ENCODE measurements around the gene TMEM222.

TMEM222 gene

GRCh38 chr1:27297903-27298302 is 24.1 kb upstream of the TMEM222 start:
- Histone ChIP-seq H3K27ac (ENCODE audit: low read depth, low read length) (no peak overlapping the region), H3K9me3 (ENCODE audit: insufficient read depth, low read depth, low read length) (no peaks in the 10 kb centered on the region), H3K36me3 (ENCODE audit: insufficient read depth, low read length) (peaks cover 21% of the 10 kb centered on the region), H3K9ac (ENCODE audit: low read depth, low read length) (no peak overlapping the region), H3K4me1 (ENCODE audit: insufficient read depth, low read length) (peaks cover 37% of the 10 kb centered on the region), H3K27me3 (ENCODE audit: insufficient read depth, low read length) (no peaks in the 10 kb centered on the region), H3K4me3 (ENCODE audit: low read length) (no peak overlapping the region)
- WGBS: 93% methylated on average over 3 of the region's 3 CpGs

DNA sequence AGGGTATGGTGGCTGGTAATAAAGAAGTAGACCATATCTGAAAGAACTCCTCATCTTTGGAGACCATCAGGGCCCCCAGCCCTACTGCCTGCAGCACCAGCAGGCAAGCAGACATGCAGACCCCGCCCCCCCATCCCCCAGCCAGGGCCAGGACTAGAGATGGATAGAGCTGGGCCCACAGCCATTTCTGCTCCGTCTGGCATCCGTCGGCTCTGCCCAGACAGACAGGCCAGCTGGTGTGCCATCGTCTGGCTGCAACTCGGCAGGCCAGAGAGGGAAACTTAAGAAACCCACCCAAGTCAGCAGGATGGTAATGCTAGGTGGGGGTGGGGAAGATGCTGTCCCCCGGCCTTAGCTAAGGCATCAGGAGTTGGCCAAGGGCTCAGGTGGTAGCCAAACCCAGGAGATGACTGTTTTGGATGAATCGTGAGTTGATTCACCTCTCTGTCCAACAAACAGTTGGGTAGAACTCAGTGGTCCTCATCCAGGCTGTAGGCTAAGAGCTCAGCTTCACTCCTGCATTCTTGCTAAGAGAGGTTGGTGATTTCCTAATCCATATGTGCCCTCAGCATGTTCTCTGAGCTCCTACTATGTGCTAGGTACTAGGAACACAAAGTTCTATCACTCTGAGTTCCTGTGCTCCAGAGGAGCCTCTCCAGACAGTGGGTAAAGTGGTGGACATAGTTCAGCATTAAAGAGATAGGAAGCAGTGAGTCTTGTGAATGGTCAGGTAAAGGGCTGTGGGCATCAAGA is 23.2 kb upstream of the TMEM222 start:
- Histone ChIP-seq H3K4me3 (ENCODE audit: low read length) (no peak overlapping the region), H3K9ac (ENCODE audit: low read depth, low read length) (peak overlapping the region; percentile 10; the same call in 1 of the 2 replicates), H3K27me3 (ENCODE audit: insufficient read depth, low read length) (no peaks in the 10 kb centered on the region), H3K27ac (ENCODE audit: low read depth, low read length) (peak overlapping the region; percentile 74), H3K9me3 (ENCODE audit: insufficient read depth, low read depth, low read length) (no peaks in the 10 kb centered on the region), H3K36me3 (ENCODE audit: insufficient read depth, low read length) (peaks cover 16% of the 10 kb centered on the region), H3K4me1 (ENCODE audit: insufficient read depth, low read length) (peaks cover 37% of the 10 kb centered on the region)
- 88% methylated on average over 8 of the region's 8 CpGs for WGBS

GRCh38 chr1:27299385-27300271 is 22.3 kb upstream of the TMEM222 start:
- Histone ChIP-seq H3K36me3 (ENCODE audit: insufficient read depth, low read length) (peaks cover 8% of the 10 kb centered on the region), H3K9me3 (ENCODE audit: insufficient read depth, low read depth, low read length) (no peaks in the 10 kb centered on the region), H3K4me3 (ENCODE audit: low read length) (no peak overlapping the region), H3K27ac (ENCODE audit: low read depth, low read length) (peak overlapping the region; percentile 74), H3K4me1 (ENCODE audit: insufficient read depth, low read length) (peaks cover 37% of the 10 kb centered on the region), H3K27me3 (ENCODE audit: insufficient read depth, low read length) (no peaks in the 10 kb centered on the region), H3K9ac (ENCODE audit: low read depth, low read length) (peak overlapping the region; percentile 43; the same call in 1 of the 2 replicates)
- WGBS: 56% methylated on average over 14 of the region's 14 CpGs

DNA sequence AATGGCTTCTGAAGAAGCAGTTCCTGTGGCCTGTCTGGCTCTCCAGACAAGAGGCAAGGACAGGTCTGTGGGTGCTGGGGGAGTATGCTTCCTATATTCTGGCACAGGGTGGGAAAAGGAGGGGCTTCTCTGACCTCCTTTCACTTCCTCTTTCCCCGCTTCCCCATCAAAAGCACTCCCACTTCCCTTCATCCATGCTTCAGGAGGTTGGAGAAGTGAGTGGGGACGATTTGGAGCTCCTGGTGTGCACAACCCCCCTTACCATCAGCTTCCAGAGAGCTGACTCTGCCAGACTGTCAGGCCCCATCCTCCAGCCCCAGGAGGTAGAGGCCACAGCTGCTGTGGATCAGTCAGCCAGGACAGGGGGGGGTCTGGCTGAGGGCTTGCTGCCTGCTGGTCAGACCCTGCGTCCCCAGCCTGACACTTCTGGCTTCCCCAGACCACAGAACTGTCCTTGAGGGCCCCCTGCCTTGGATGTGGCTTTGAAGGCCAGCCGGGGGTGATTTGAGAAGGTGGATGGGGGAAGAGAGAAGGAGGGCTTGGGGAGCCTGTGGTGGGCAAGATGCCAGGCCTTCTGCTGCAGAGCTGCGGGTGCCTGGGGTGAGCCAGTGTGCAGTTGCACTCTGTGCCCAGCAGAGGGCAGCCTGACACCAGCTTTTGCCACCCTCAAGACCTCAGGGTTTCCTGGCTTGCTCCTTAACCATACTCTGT is 21.5 kb upstream of the TMEM222 start:
- H3K36me3 ChIP-seq (ENCODE audit: insufficient read depth, low read length): peaks cover 7% of the 10 kb centered on the region
- H3K9ac ChIP-seq (ENCODE audit: low read depth, low read length): peak overlapping the region; percentile 7; the same call in 1 of the 2 replicates
- H3K27me3 ChIP-seq (ENCODE audit: insufficient read depth, low read length): no peaks in the 10 kb centered on the region
- H3K4me3 ChIP-seq (ENCODE audit: low read length): no peak overlapping the region
- H3K4me1 ChIP-seq (ENCODE audit: insufficient read depth, low read length): peaks cover 37% of the 10 kb centered on the region
- WGBS: 31% methylated on average over 3 of the region's 5 CpGs
- peak overlapping the region; percentile 74 for H3K27ac ChIP-seq (ENCODE audit: low read depth, low read length)
- H3K9me3 ChIP-seq (ENCODE audit: insufficient read depth, low read depth, low read length): no peaks in the 10 kb centered on the region

- no peak overlapping the region for H3K9ac ChIP-seq (ENCODE audit: low read depth, low read length)
- peaks cover 37% of the 10 kb centered on the region for H3K4me1 ChIP-seq (ENCODE audit: insufficient read depth, low read length)
- peaks cover 7% of the 10 kb centered on the region for H3K36me3 ChIP-seq (ENCODE audit: insufficient read depth, low read length)
- 51% methylated on average over 8 of the region's 8 CpGs for WGBS
- H3K27ac ChIP-seq (ENCODE audit: low read depth, low read length): 0 out of 2 replicates have a peak overlapping the region, but pooled peaks have one; percentile 0
- H3K4me3 ChIP-seq (ENCODE audit: low read length): no peak overlapping the region
- no peaks in the 10 kb centered on the region for H3K9me3 ChIP-seq (ENCODE audit: insufficient read depth, low read depth, low read length)
- no peaks in the 10 kb centered on the region for H3K27me3 ChIP-seq (ENCODE audit: insufficient read depth, low read length)
These were observed 20.9 kb upstream of the TMEM222 start for GRCh38 chr1:27301052-27301422.

DNA sequence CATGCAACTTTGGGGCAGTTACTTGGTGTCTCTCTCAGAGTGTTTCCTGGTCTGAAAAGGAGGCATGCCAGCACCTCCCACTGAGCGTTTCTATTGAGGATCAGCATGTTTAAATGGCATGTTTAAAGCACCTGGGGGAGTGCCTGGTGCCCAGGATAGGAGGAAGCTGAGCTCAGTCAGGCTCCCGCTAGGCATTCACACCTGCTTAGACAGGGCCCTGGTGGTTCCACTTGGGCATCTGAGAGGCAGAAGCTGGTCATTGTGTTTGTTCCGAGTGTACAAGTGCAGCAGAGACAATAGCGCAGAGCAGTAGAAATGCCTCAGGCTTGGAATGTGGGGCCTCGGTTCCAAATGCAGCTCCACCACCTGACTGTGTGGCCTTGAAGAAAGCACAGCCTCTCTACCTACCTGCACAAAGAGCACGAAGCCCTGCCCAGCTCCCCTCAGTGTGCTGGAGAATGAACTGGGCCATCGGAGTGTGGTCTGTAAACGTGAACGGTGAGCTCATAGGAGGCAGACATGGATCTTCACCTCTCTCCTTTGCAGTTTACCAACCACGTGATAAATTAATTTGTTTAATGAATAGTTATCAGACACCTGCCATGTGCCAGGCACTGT is 20.3 kb upstream of the TMEM222 start:
- Histone ChIP-seq H3K4me3 (ENCODE audit: low read length) (no peak overlapping the region), H3K9me3 (ENCODE audit: insufficient read depth, low read depth, low read length) (no peaks in the 10 kb centered on the region), H3K36me3 (ENCODE audit: insufficient read depth, low read length) (peaks cover 7% of the 10 kb centered on the region), H3K9ac (ENCODE audit: low read depth, low read length) (peak overlapping the region; percentile 3; the same call in 1 of the 2 replicates), H3K27me3 (ENCODE audit: insufficient read depth, low read length) (no peaks in the 10 kb centered on the region), H3K27ac (ENCODE audit: low read depth, low read length) (no peak overlapping the region), H3K4me1 (ENCODE audit: insufficient read depth, low read length) (peaks cover 40% of the 10 kb centered on the region)
- WGBS: 80% methylated on average over 10 of the region's 10 CpGs

- Histone ChIP-seq H3K4me3 (ENCODE audit: low read length) (no peak overlapping the region), H3K9me3 (ENCODE audit: insufficient read depth, low read depth, low read length) (no peaks in the 10 kb centered on the region), H3K9ac (ENCODE audit: low read depth, low read length) (no peak overlapping the region), H3K36me3 (ENCODE audit: insufficient read depth, low read length) (peaks cover 4% of the 10 kb centered on the region), H3K4me1 (ENCODE audit: insufficient read depth, low read length) (peaks cover 47% of the 10 kb centered on the region), H3K27ac (ENCODE audit: low read depth, low read length) (no peak overlapping the region), H3K27me3 (ENCODE audit: insufficient read depth, low read length) (no peaks in the 10 kb centered on the region)
- WGBS: 86% methylated on average over 2 of the region's 2 CpGs
These were observed 19.4 kb upstream of the TMEM222 start for GRCh38 chr1:27302612-27303011.

DNA sequence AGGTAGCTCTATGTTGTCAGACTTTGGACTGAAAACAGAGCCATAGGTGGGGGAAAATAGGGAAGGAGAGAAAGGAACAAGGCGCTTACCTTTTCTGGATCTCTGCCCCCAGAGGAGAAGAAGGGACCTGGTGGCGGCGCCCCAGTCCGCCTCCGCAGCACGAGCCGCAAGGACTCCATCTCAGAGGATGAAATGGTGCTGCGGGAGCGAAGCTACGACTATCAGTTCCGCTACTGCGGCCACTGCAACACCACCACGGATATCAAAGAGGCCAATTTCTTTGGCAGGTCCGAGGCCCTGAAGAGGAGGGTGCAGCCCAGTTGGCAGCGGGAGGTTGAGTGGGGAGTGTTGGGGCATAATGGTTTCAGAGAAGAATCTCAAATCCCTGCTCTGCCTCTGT is 18.5 kb upstream of the TMEM222 start:
- H3K9ac ChIP-seq (ENCODE audit: low read depth, low read length): no peak overlapping the region
- no peaks in the 10 kb centered on the region for H3K36me3 ChIP-seq (ENCODE audit: insufficient read depth, low read length)
- peaks cover 51% of the 10 kb centered on the region for H3K4me1 ChIP-seq (ENCODE audit: insufficient read depth, low read length)
- 93% methylated on average over 15 of the region's 15 CpGs for WGBS
- no peaks in the 10 kb centered on the region for H3K9me3 ChIP-seq (ENCODE audit: insufficient read depth, low read depth, low read length)
- no peaks in the 10 kb centered on the region for H3K27me3 ChIP-seq (ENCODE audit: insufficient read depth, low read length)
- H3K27ac ChIP-seq (ENCODE audit: low read depth, low read length): no peak overlapping the region
- H3K4me3 ChIP-seq (ENCODE audit: low read length): no peak overlapping the region

DNA sequence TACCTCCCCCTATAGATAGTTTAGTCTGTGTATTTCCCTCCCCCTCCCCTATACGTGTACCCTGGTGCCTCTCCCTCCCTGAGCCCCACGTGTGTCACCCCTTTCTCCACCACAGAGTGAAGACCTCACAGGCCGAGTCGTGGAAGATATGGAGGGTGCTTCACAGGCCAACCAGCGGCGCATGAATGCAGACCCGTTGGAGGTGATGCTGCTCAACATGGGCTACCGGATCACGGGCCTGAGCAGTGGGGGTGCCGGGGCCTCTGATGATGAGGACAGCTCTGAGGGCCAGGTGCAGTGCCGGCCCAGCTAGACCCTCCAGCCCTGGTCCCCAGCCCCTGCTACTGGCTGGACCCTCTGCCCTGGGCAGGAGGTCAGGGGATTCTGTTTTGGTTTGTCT is 15.9 kb upstream of the TMEM222 start:
- 90% methylated on average over 11 of the region's 11 CpGs for WGBS
- Histone ChIP-seq H3K9ac (ENCODE audit: low read depth, low read length) (no peak overlapping the region), H3K27ac (ENCODE audit: low read depth, low read length) (no peak overlapping the region), H3K27me3 (ENCODE audit: insufficient read depth, low read length) (no peaks in the 10 kb centered on the region), H3K4me3 (ENCODE audit: low read length) (no peak overlapping the region), H3K36me3 (ENCODE audit: insufficient read depth, low read length) (no peaks in the 10 kb centered on the region), H3K4me1 (ENCODE audit: insufficient read depth, low read length) (peaks cover 31% of the 10 kb centered on the region), H3K9me3 (ENCODE audit: insufficient read depth, low read depth, low read length) (no peaks in the 10 kb centered on the region)

GRCh38 chr1:27306892-27307761 is 14.8 kb upstream of the TMEM222 start:
- H3K36me3 ChIP-seq (ENCODE audit: insufficient read depth, low read length): no peaks in the 10 kb centered on the region
- H3K9me3 ChIP-seq (ENCODE audit: insufficient read depth, low read depth, low read length): no peaks in the 10 kb centered on the region
- WGBS: 26% methylated on average over 11 of the region's 11 CpGs
- H3K4me1 ChIP-seq (ENCODE audit: insufficient read depth, low read length): peaks cover 21% of the 10 kb centered on the region
- H3K27ac ChIP-seq (ENCODE audit: low read depth, low read length): peak overlapping the region; percentile 84
- H3K27me3 ChIP-seq (ENCODE audit: insufficient read depth, low read length): no peaks in the 10 kb centered on the region
- H3K4me3 ChIP-seq (ENCODE audit: low read length): peak overlapping the region; percentile 25; the same call in 1 of the 2 replicates
- no peak overlapping the region; the same call in 1 of the 2 replicates for H3K9ac ChIP-seq (ENCODE audit: low read depth, low read length)

Measured in HUES64 (cell line).